ENCODE measurements around the gene CACNA1I. TPM values are rescaled to one million over a fixed set of nuclear protein-coding genes. Genes with fewer than 3 reads are reported as not detected.

Gene CACNA1I
- total RNA-seq, 1 donor from 2014 or later = 0.11 TPM

DNA sequence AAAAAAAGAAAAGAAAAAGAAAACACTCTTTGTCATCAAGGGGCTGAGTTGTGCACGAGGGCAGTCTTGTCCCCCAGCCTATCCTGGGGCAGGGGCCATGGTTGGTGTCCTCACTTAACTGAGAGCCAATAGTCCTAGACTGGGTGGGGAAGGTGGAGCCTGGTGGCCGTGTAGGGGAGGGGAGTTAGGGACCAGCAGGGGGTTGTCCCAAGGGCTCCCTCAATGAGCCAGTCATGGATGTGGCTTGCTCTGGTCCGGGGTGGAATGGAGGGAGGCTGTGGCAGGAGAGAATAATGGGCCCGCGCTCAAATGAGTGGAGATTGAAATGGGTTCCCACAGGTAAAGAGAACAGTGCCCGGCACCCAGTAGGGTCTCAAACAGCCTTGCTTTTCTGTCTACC lies 46.2 kb downstream of the CACNA1I start:
- Mint-ChIP-seq H3K4me3 (ENCODE audit: unreplicated experiment) (no peak overlapping the region), H3K4me1 (ENCODE audit: low read depth, unreplicated experiment) (no peaks in the 10 kb centered on the region), H3K27ac (ENCODE audit: unreplicated experiment) (no peak overlapping the region), H3K36me3 (ENCODE audit: low read depth, unreplicated experiment) (peaks cover 1% of the 10 kb centered on the region), H3K27me3 (ENCODE audit: low read depth, unreplicated experiment) (peaks cover 54% of the 10 kb centered on the region), H3K9me3 (ENCODE audit: unreplicated experiment) (peaks cover 5% of the 10 kb centered on the region)
- H3K27me3 ChIP-seq (ENCODE audit: insufficient read depth, low read length) = peaks cover 14% of the 10 kb centered on the region
- H3K4me3 ChIP-seq (ENCODE audit: insufficient read depth, low read depth, low read length) = no peak overlapping the region
- no peak overlapping the region for H3K27ac ChIP-seq (ENCODE audit: low read depth, low read length)
- TF ChIP-seq, protein P1, sequence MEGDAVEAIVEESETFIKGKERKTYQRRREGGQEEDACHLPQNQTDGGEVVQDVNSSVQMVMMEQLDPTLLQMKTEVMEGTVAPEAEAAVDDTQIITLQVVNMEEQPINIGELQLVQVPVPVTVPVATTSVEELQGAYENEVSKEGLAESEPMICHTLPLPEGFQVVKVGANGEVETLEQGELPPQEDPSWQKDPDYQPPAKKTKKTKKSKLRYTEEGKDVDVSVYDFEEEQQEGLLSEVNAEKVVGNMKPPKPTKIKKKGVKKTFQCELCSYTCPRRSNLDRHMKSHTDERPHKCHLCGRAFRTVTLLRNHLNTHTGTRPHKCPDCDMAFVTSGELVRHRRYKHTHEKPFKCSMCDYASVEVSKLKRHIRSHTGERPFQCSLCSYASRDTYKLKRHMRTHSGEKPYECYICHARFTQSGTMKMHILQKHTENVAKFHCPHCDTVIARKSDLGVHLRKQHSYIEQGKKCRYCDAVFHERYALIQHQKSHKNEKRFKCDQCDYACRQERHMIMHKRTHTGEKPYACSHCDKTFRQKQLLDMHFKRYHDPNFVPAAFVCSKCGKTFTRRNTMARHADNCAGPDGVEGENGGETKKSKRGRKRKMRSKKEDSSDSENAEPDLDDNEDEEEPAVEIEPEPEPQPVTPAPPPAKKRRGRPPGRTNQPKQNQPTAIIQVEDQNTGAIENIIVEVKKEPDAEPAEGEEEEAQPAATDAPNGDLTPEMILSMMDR (IDR thresholded peaks at IDR 0.05; ENCODE audit: insufficient read depth, low read depth, low read length) = no peak
- no peak for TF ChIP-seq EZH2 (IDR thresholded peaks at IDR 0.05; ENCODE audit: insufficient read depth, low read length)
- H3K9ac ChIP-seq (ENCODE audit: low read length) = no peak overlapping the region
- no peaks in the 10 kb centered on the region for H3K36me3 ChIP-seq (ENCODE audit: insufficient read depth, low read length)
- FAIRE-seq (no peak), DNase-seq (ENCODE audit: low read depth) (no peak)
- no peaks in the 10 kb centered on the region for H4K20me1 ChIP-seq (ENCODE audit: insufficient read depth, low read length)
- H2AFZ ChIP-seq (ENCODE audit: low read depth, low read length) = no peak overlapping the region
- H3K9me3 ChIP-seq (ENCODE audit: insufficient read depth, low read depth, low read length) = no peaks in the 10 kb centered on the region
- H3K4me1 ChIP-seq (ENCODE audit: insufficient read depth, low read length) = no peaks in the 10 kb centered on the region
- H3K4me2 ChIP-seq (ENCODE audit: low read length) = no peak overlapping the region
- no peaks in the 10 kb centered on the region for H3K79me2 ChIP-seq (ENCODE audit: insufficient read depth, low read length)

DNA sequence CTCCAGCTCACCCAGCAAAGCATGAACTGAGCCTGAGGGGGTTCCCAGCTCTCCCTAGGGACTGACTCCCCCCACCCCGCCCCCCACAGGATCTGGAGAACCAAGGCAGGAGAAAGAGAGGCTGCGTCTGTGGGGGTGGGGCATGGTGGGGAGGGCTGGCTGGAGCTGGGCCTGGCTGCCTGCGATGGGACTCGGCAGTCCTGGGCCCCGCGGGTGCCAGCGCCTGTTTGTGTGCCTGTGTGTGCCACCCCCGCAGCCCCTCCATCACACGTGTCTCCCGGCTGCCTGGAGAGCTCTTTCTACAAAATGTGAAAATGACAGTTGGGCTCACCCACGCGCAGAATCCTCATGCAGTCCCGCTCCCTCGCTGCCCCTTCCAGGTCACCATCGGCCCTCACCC lies 46.8 kb downstream of the CACNA1I start:
- no peak overlapping the region for H2AFZ ChIP-seq (ENCODE audit: low read depth, low read length)
- H3K79me2 ChIP-seq (ENCODE audit: insufficient read depth, low read length) = no peaks in the 10 kb centered on the region
- no peak overlapping the region for H3K9ac ChIP-seq (ENCODE audit: low read length)
- Mint-ChIP-seq H3K4me1 (ENCODE audit: low read depth, unreplicated experiment) (no peaks in the 10 kb centered on the region), H3K36me3 (ENCODE audit: low read depth, unreplicated experiment) (peaks cover 1% of the 10 kb centered on the region), H3K9me3 (ENCODE audit: unreplicated experiment) (peaks cover 3% of the 10 kb centered on the region), H3K4me3 (ENCODE audit: unreplicated experiment) (no peak overlapping the region), H3K27ac (ENCODE audit: unreplicated experiment) (no peak overlapping the region), H3K27me3 (ENCODE audit: low read depth, unreplicated experiment) (peaks cover 51% of the 10 kb centered on the region)
- no peaks in the 10 kb centered on the region for H3K9me3 ChIP-seq (ENCODE audit: insufficient read depth, low read depth, low read length)
- no peak overlapping the region for H3K4me3 ChIP-seq (ENCODE audit: insufficient read depth, low read depth, low read length)
- H4K20me1 ChIP-seq (ENCODE audit: insufficient read depth, low read length) = no peaks in the 10 kb centered on the region
- peaks cover 12% of the 10 kb centered on the region for H3K27me3 ChIP-seq (ENCODE audit: insufficient read depth, low read length)
- no peaks in the 10 kb centered on the region for H3K36me3 ChIP-seq (ENCODE audit: insufficient read depth, low read length)
- no peak overlapping the region for H3K4me2 ChIP-seq (ENCODE audit: low read length)
- TF ChIP-seq, protein P1 (IDR thresholded peaks at IDR 0.05; ENCODE audit: insufficient read depth, low read depth, low read length) = no peak
- no peak for TF ChIP-seq EZH2 (IDR thresholded peaks at IDR 0.05; ENCODE audit: insufficient read depth, low read length)
- no peak overlapping the region for H3K27ac ChIP-seq (ENCODE audit: low read depth, low read length)
- FAIRE-seq (no peak), DNase-seq (ENCODE audit: low read depth) (no peak)
- H3K4me1 ChIP-seq (ENCODE audit: insufficient read depth, low read length) = no peaks in the 10 kb centered on the region

DNA sequence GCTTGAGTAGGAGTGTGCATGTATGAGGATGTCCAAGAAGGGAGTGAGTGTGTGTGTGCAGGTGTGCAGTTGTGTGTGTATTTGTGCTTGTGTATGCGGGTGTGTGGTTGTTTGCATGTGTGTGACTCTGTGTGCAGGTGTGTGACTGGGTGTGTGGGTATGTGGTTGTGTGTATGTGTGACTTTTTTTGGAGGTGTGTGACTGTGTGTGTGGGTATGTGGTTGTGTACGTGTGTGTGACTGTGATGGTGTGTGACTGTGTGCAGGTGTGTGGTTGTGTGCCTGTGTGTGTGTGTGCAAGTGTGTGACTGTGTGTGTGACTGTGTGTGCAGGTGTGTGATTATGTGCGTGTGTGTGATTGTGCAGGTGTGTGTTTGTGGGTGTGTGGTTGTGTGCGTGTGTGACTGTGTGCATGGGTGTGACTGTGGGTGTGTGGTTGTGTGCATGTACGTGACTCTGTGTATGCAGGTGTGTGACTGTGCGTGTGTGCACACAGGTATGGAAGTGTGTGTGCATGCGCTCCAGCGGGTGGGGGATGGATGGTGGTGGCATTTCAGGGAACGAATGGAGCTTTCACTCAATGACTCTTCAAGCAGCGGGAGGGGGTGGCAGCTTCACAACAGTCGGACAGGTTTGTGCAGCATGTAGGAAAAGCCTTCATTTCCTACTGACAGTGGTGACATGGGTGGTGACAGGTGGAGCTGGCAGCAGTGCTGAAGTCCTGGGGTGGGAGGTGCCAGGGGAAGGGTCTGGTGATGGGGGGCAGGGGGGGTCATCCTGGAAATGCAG lies 47.6 kb downstream of the CACNA1I start:
- Histone ChIP-seq H3K4me3 (ENCODE audit: insufficient read depth, low read depth, low read length) (no peak overlapping the region), H3K27ac (ENCODE audit: low read depth, low read length) (no peak overlapping the region), H2AFZ (ENCODE audit: low read depth, low read length) (no peak overlapping the region), H3K4me2 (ENCODE audit: low read length) (no peak overlapping the region), H3K4me1 (ENCODE audit: insufficient read depth, low read length) (no peaks in the 10 kb centered on the region), H3K9ac (ENCODE audit: low read length) (no peak overlapping the region), H3K79me2 (ENCODE audit: insufficient read depth, low read length) (no peaks in the 10 kb centered on the region), H3K9me3 (ENCODE audit: insufficient read depth, low read depth, low read length) (no peaks in the 10 kb centered on the region), H3K36me3 (ENCODE audit: insufficient read depth, low read length) (no peaks in the 10 kb centered on the region), H3K27me3 (ENCODE audit: insufficient read depth, low read length) (peaks cover 10% of the 10 kb centered on the region), H4K20me1 (ENCODE audit: insufficient read depth, low read length) (no peaks in the 10 kb centered on the region)
- DNase-seq (ENCODE audit: low read depth) (no peak), FAIRE-seq (no peak)
- Mint-ChIP-seq H3K4me1 (ENCODE audit: low read depth, unreplicated experiment) (no peaks in the 10 kb centered on the region), H3K36me3 (ENCODE audit: low read depth, unreplicated experiment) (no peaks in the 10 kb centered on the region), H3K4me3 (ENCODE audit: unreplicated experiment) (no peak overlapping the region), H3K27me3 (ENCODE audit: low read depth, unreplicated experiment) (peaks cover 44% of the 10 kb centered on the region), H3K9me3 (ENCODE audit: unreplicated experiment) (no peaks in the 10 kb centered on the region), H3K27ac (ENCODE audit: unreplicated experiment) (no peak overlapping the region)
- TF ChIP-seq, protein P1 (IDR thresholded peaks at IDR 0.05; ENCODE audit: insufficient read depth, low read depth, low read length) = no peak
- TF ChIP-seq EZH2 (IDR thresholded peaks at IDR 0.05; ENCODE audit: insufficient read depth, low read length) = no peak

Data from astrocyte (in vitro differentiated cells and primary cell).